NCI-H748 treated with DMSO at 0.1 percent for 48 hours (cell line): ENCODE measurements around the gene UBALD1.
"Not testable (repeated sequence)": the region's sequence is repeated elsewhere in the genome, so short reads cannot be mapped to it uniquely, and the experiment has no call there.

ENCODE experiments used
- DNase-seq: peaks from one replicate; lab custom pipeline; 2025; lab: John Stamatoyannopoulos, UW

The UBALD1 gene

GRCh38 chr16:4599037-4599436, 15.7 kb downstream of the UBALD1 start:
- DNase-seq: no peak

- DNase-seq: no peak
Observed at GRCh38 chr16:4597174-4597573, 17.5 kb downstream of the UBALD1 start.

GRCh38 chr16:4594433-4595410, 20.0 kb downstream of the UBALD1 start:
- DNase-seq: no peak

- DNase-seq: no peak
Observed at GRCh38 chr16:4593086-4593485, 21.6 kb downstream of the UBALD1 start.

GRCh38 chr16:4591706-4592470, 22.8 kb downstream of the UBALD1 start:
- no peak for DNase-seq

GRCh38 chr16:4591191-4591590, 23.5 kb downstream of the UBALD1 start:
- DNase-seq: no peak

GRCh38 chr16:4588961-4589360, 25.7 kb downstream of the UBALD1 start:
- DNase-seq: no peak

- DNase-seq: no peak
Observed at GRCh38 chr16:4588386-4588785, 26.3 kb downstream of the UBALD1 start.

GRCh38 chr16:4586291-4586690, 28.4 kb downstream of the UBALD1 start:
- no peak for DNase-seq

- no peak for DNase-seq
Observed at GRCh38 chr16:4583906-4584305, 30.8 kb downstream of the UBALD1 start.

GRCh38 chr16:4580250-4580649, 34.4 kb downstream of the UBALD1 start:
- no peak for DNase-seq

GRCh38 chr16:4578961-4579530, 35.6 kb downstream of the UBALD1 start:
- no peak for DNase-seq

- DNase-seq: no peak
Observed at GRCh38 chr16:4576008-4576407, 38.7 kb downstream of the UBALD1 start.

GRCh38 chr16:4574919-4575705, 39.6 kb downstream of the UBALD1 start:
- no peak for DNase-seq

- not testable (repeated sequence) for DNase-seq
Observed at GRCh38 chr16:4573926-4574325, 40.8 kb downstream of the UBALD1 start.

GRCh38 chr16:4572715-4573114, 42.0 kb downstream of the UBALD1 start:
- DNase-seq: no peak

- no peak for DNase-seq
Observed at GRCh38 chr16:4570688-4571321, 43.9 kb downstream of the UBALD1 start.

- no peak for DNase-seq
Observed at GRCh38 chr16:4570086-4570485, 44.6 kb downstream of the UBALD1 start.

- no peak for DNase-seq
Observed at GRCh38 chr16:4566144-4566543, 48.5 kb downstream of the UBALD1 start.

GRCh38 chr16:4564661-4565267, 49.9 kb downstream of the UBALD1 start:
- no peak for DNase-seq

- no peak for DNase-seq
Observed at GRCh38 chr16:4561596-4561995, 53.1 kb downstream of the UBALD1 start.
